Peyer's patch (tissue), 4 donors: ENCODE results near the gene OTP.

Experiments used
- CTCF ChIP-seq, 6 experiments: fragments of 450-650 bp in 4 of 6; fragments of 200-600 bp in 2 of 6; sonication (generic) in 1 of 6; IDR thresholded peaks; one replicate each; pipeline ENCODE4 v1.5.1; 2017 to 2019; ENCODE audit warnings: antibody characterized with exemption in 6 of 6, mild to moderate bottlenecking in 3 of 6, moderate library complexity in 1 of 6
- POLR2A ChIP-seq, 2 donors: fragments of 450-650 bp; IDR thresholded peaks; one replicate each; pipeline ENCODE4 v1.5.1; 2017; ENCODE audit warnings: antibody characterized with exemption in 2 of 2, mild to moderate bottlenecking in 2 of 2, moderate library complexity in 2 of 2

- no peak for TF ChIP-seq CTCF (IDR thresholded peaks at IDR 0.05)
- no peak for TF ChIP-seq POLR2A (IDR thresholded peaks at IDR 0.05)
Observed at GRCh38 chr5:77635917-77636640, 2.4 kb downstream of the OTP start.
